Measurements from ENCODE around the gene PIGP.

DNA sequence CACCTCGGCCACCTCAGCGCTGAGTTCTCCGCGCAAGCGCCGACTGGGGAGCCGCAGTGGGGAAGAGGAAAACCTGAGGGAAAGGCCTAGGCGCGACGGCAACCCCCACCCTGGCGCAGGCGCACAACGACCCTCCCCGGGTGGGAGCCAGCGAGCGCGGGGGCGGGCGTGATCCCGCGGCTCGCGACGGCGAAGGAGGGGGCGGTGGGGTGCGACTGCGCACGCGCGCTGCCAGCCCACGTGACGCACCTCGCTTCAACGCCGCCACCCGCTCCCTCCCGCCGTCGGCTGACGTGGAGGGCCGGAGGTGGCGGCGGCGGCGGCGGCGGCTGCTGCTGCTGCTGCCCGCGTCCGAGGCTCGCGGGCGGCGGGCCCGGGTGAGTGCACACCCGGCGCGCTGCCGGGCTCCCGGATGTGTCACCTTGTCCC is at the start of gene PIGP, which contains the start of gene TTC3:
- TF ChIP-seq, protein P1, sequence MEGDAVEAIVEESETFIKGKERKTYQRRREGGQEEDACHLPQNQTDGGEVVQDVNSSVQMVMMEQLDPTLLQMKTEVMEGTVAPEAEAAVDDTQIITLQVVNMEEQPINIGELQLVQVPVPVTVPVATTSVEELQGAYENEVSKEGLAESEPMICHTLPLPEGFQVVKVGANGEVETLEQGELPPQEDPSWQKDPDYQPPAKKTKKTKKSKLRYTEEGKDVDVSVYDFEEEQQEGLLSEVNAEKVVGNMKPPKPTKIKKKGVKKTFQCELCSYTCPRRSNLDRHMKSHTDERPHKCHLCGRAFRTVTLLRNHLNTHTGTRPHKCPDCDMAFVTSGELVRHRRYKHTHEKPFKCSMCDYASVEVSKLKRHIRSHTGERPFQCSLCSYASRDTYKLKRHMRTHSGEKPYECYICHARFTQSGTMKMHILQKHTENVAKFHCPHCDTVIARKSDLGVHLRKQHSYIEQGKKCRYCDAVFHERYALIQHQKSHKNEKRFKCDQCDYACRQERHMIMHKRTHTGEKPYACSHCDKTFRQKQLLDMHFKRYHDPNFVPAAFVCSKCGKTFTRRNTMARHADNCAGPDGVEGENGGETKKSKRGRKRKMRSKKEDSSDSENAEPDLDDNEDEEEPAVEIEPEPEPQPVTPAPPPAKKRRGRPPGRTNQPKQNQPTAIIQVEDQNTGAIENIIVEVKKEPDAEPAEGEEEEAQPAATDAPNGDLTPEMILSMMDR (IDR thresholded peaks at IDR 0.05; ENCODE audit: low read length), result no peak
- TF ChIP-seq EZH2 (IDR thresholded peaks at IDR 0.05; ENCODE audit: borderline replicate concordance, low read length), result no peak
